HepG2 (cell line): ENCODE results near the gene ELFN1. TPM values are rescaled to one million over a fixed set of nuclear protein-coding genes. Genes with fewer than 3 reads are reported as not detected.

Source experiments
- ATAC-seq: fragments of 200-7000 bp; cut with Tn5 transposase; 3 replicates; pipeline ENCODE4 v1.9.1; 2020; ENCODE audit warnings: mild to moderate bottlenecking, moderate library complexity
- BruUV-seq: library from RNA; stranded (reverse); fragments of 400-500 nt; replicated peaks from 2 replicates; lab custom pipeline; 2021; lab: Mats Ljungman, UMichigan
- CTCF ChIA-PET: fragments of 300-600 bp; formaldehyde crosslinking; extraction: SDS; loops from one replicate; lab custom pipeline; 2021; ENCODE audit warnings: low total read pairs, inconsistent platforms, low intra/inter-chr PET ratio; lab: Yijun Ruan, JAX
- POLR2A ChIA-PET: fragments of 350-600 bp; sonication (Branson Sonifier 250); formaldehyde crosslinking; loops from one replicate; lab custom pipeline; 2020; ENCODE audit warnings: antibody characterized with exemption, inconsistent platforms; lab: Yijun Ruan, JAX
- DNase-seq: peaks from one replicate; pipeline ENCODE4 v3.0.0-alpha.2; 2015; ENCODE audit warnings: low spot score
- FAIRE-seq: peaks from 3 replicates; lab custom pipeline; 2011; peaks lifted over from hg19 to GRCh38; lab: Jason Lieb, UNC
- H2AFZ ChIP-seq: one replicate; pipeline ENCODE4 v1.6.1; 2011; ENCODE audit warnings: low read length, inconsistent platforms
- H3K27ac ChIP-seq: fragments of 300-600 bp; 3 replicates; pipeline ENCODE4 v1.8.0; 2011; ENCODE audit warnings: mixed run types, mild to moderate bottlenecking, mixed read lengths, low read length, inconsistent platforms; ENCODE audit not compliant: insufficient read depth; ENCODE audit errors: extremely low read length
- H3K27me3 ChIP-seq, 2 experiments: fragments of 200-600 bp in 1 of 2; 2 replicates in 1 of 2; 3 replicates in 1 of 2; pipeline versions ENCODE4 v1.6.0 to v1.8.0; 2011; ENCODE audit warnings: low read length in 2 of 2, mild to moderate bottlenecking in 2 of 2, moderate library complexity in 2 of 2, inconsistent platforms in 1 of 2; ENCODE audit not compliant: insufficient read depth in 2 of 2, control insufficient read depth in 1 of 2
- H3K36me3 ChIP-seq, 2 experiments: fragments of 200-600 bp in 1 of 2; replicated peaks in 1 of 2; 2 replicates in 1 of 2; 3 replicates in 1 of 2; pipeline versions ENCODE4 v1.5.1 to v1.8.0; 2011; ENCODE audit warnings: low read length in 2 of 2, inconsistent platforms in 1 of 2; ENCODE audit not compliant: insufficient read depth in 2 of 2, control insufficient read depth in 1 of 2
- H3K4me1 ChIP-seq: 2 replicates; pipeline ENCODE4 v1.5.1; 2012; ENCODE audit warnings: low read length, inconsistent platforms; ENCODE audit not compliant: insufficient read depth
- H3K4me2 ChIP-seq: 2 replicates; pipeline ENCODE4 v1.6.0; 2011; ENCODE audit warnings: low read depth, low read length, inconsistent platforms
- H3K4me3 ChIP-seq, 3 experiments: fragments of 200-600 bp in 1 of 3; sonication (generic), shearing (Covaris generic) in 1 of 3; replicated peaks in 1 of 3; 2 replicates each; pipeline ENCODE4 v1.5.1; 2011 to 2016; ENCODE audit warnings: low read length in 3 of 3, inconsistent platforms in 2 of 3, low read depth in 2 of 3, mild to moderate bottlenecking in 2 of 3, control low read depth in 1 of 3, mixed read lengths in 1 of 3; ENCODE audit not compliant: insufficient read depth in 1 of 3
- H3K79me2 ChIP-seq: one replicate; pipeline ENCODE4 v1.6.1; 2011; ENCODE audit warnings: low read length, inconsistent platforms; ENCODE audit not compliant: insufficient read depth
- H3K9ac ChIP-seq: 2 replicates; pipeline ENCODE4 v1.6.0; 2011; ENCODE audit warnings: mild to moderate bottlenecking, low read depth, low read length, inconsistent platforms; ENCODE audit not compliant: insufficient read depth
- H3K9me3 ChIP-seq: 2 replicates; pipeline ENCODE4 v1.5.1; 2012; ENCODE audit warnings: mild to moderate bottlenecking, low read length
- H4K20me1 ChIP-seq: 2 replicates; pipeline ENCODE4 v1.6.0; 2011; ENCODE audit warnings: inconsistent platforms, mild to moderate bottlenecking, low read length, moderate library complexity; ENCODE audit not compliant: insufficient read depth
- ATF4 ChIP-seq, 2 experiments: fragments of 450-650 bp in 1 of 2; sonication (generic) in 1 of 2; formaldehyde crosslinking; IDR thresholded peaks; 2 replicates each; pipeline versions ENCODE4 v1.5.0 to v1.8.0; 2020 to 2022; ENCODE audit warnings: mild to moderate bottlenecking in 1 of 2, missing genetic modification reagents in 1 of 2
- BRD4 ChIP-seq: sonication (generic); formaldehyde crosslinking; IDR thresholded peaks from 2 replicates; pipeline ENCODE4 v1.4.0; 2020; ENCODE audit warnings: missing genetic modification reagents
- ESRRA ChIP-seq: sonication (generic); formaldehyde crosslinking; IDR thresholded peaks from 2 replicates; pipeline ENCODE4 v1.5.1; 2020; ENCODE audit warnings: mild to moderate bottlenecking, low read depth, missing genetic modification reagents
- GFI1 ChIP-seq: sonication (generic); formaldehyde crosslinking; IDR thresholded peaks from 2 replicates; pipeline ENCODE4 v1.5.0; 2020; ENCODE audit warnings: missing genetic modification reagents, mild to moderate bottlenecking, borderline replicate concordance
- HIVEP1 ChIP-seq: sonication (generic); formaldehyde crosslinking; IDR thresholded peaks from 2 replicates; pipeline ENCODE4 v1.4.0; 2020; ENCODE audit warnings: mild to moderate bottlenecking, missing genetic modification reagents
- IRX3 ChIP-seq: sonication (generic); formaldehyde crosslinking; IDR thresholded peaks from 2 replicates; pipeline ENCODE4 v1.8.1; 2023; ENCODE audit warnings: mild to moderate bottlenecking, low read depth, missing genetic modification reagents, borderline replicate concordance
- MTA1 ChIP-seq: sonication (generic); formaldehyde crosslinking; IDR thresholded peaks from 2 replicates; pipeline ENCODE4 v1.4.0; 2020; ENCODE audit warnings: missing genetic modification reagents, mild to moderate bottlenecking, borderline replicate concordance
- ZBTB40 ChIP-seq, 2 experiments: fragments of 450-650 bp in 1 of 2; sonication (generic) in 1 of 2; formaldehyde crosslinking in 1 of 2; IDR thresholded peaks; 2 replicates each; pipeline versions ENCODE4 v1.6.1 to v1.8.0; 2016 to 2022; ENCODE audit warnings: antibody characterized with exemption in 1 of 2, mild to moderate bottlenecking in 1 of 2, missing genetic modification reagents in 1 of 2
- ZFP36L1 ChIP-seq: sonication (generic); formaldehyde crosslinking; IDR thresholded peaks from 2 replicates; pipeline ENCODE4 v1.8.0; 2022; ENCODE audit warnings: mild to moderate bottlenecking, missing genetic modification reagents, moderate library complexity
- ZNF790 ChIP-seq: sonication (generic); formaldehyde crosslinking; IDR thresholded peaks from 2 replicates; pipeline ENCODE4 v1.8.0; 2022; ENCODE audit warnings: missing genetic modification reagents, mild to moderate bottlenecking, borderline replicate concordance
- ZXDC ChIP-seq: sonication (generic); formaldehyde crosslinking; IDR thresholded peaks from 2 replicates; pipeline ENCODE4 v1.5.0; 2020; ENCODE audit warnings: mild to moderate bottlenecking, missing genetic modification reagents
- WGBS: methylation state at CpG from one replicate; pipeline ENCODE4 v1.1.6; 2017; ENCODE audit warnings: low lambda C conversion rate; 5-methylcytosine and 5-hydroxymethylcytosine counted together
- in situ Hi-C: cut with HindIII; loops from 2 replicates; pipeline ENCODE4 v1.10.0; 2017; ENCODE audit warnings: low pct_unique_long_range_greater_than_20kb; ENCODE audit not compliant: extremely low pct_ligation_motif_present
- intact Hi-C: fragments of 100-400 bp; cut with micrococcal nuclease; formaldehyde crosslinking; loops from one replicate; pipeline ENCODE4 v1.10.0; 2022; ENCODE audit not compliant: unreplicated experiment
- polyA plus RNA-seq, 8 experiments: library from polyadenylated mRNA; depleted of rRNA in 3 of 8; stranded (reverse) in 7 of 8; unstranded in 1 of 8; fragments of >200 nt; fragmentation: Illumina TruSeq in 4 of 8; extraction: Trizol in 4 of 8; gene quantifications; 2 replicates each; pipeline versions ENCODE4 v1.2.1 to v1.2.3, GENCODE V29; 2011 to 2016; ENCODE audit warnings: low read depth in 4 of 8, missing spikeins in 1 of 8, mixed read lengths in 1 of 8; ENCODE audit not compliant: insufficient read depth in 1 of 8
- total RNA-seq, 5 experiments: library from RNA; depleted of rRNA; stranded (reverse); fragments of >200 nt; fragmentation: Illumina TruSeq; extraction: Trizol; gene quantifications; 2 replicates each; pipeline ENCODE4 v1.2.3, GENCODE V29; 2016; ENCODE audit warnings: low read depth in 1 of 5

The ELFN1 gene
- total and polyA plus RNA-seq, 2 of the 13 experiments (the other 11 are each of a cell fraction or from before 2014, with no cell fraction given): 0.13 to 0.18 TPM

GRCh38 chr7:1691096-1691495 lies 21.0 kb downstream of the ELFN1 start:
- no TSS peak for BruUV-seq
- Histone ChIP-seq H3K9me3 (no peaks in the 10 kb centered on the region), H4K20me1 (no peaks in the 10 kb centered on the region), H3K4me1 (no peaks in the 10 kb centered on the region), H3K4me3 (no peak overlapping the region), H2AFZ (no peak overlapping the region), H3K36me3 (no peaks in the 10 kb centered on the region), H3K4me2 (no peak overlapping the region), H3K79me2 (no peaks in the 10 kb centered on the region), H3K27ac (no peak overlapping the region), H3K9ac (no peak overlapping the region), H3K27me3 (peaks cover 3 to 11% of the 10 kb centered on the region in 2 experiments; a peak in 1 of 5 replicates)
- intact Hi-C loops: no loop called here
- CTCF ChIA-PET: no interaction called here
- POLR2A ChIA-PET: no interaction called here
- ATAC-seq (no peak), FAIRE-seq (no peak), DNase-seq (no peak)
- 41% methylated on average over 5 of the region's 8 CpGs for WGBS
- in situ Hi-C loops: loop anchor here (10.0 kb wide), 1 partner anchor 56 kb away; no protein-coding TSS in a partner anchor
- TF ChIP-seq MTA1 (CRISPR knock-in tag) (no peak), HIVEP1 (CRISPR knock-in tag) (no peak), ESRRA (CRISPR knock-in tag) (no peak), ZXDC (CRISPR knock-in tag) (no peak), GFI1 (CRISPR knock-in tag) (no peak), ZNF790 (no peak), ZBTB40 (IDR thresholded peaks at IDR 0.05) (no peak), ZBTB40 (CRISPR knock-in tag; IDR thresholded peaks at IDR 0.05) (no peak), BRD4 (CRISPR knock-in tag) (no peak), ATF4 (CRISPR knock-in tag; IDR thresholded peaks at IDR 0.05) (no peak), IRX3 (CRISPR knock-in tag) (no peak), ZFP36L1 (CRISPR knock-in tag) (no peak)
